SK-N-SH (cell line): ENCODE measurements around the gene THPO.
A peak's percentile ranks its signal among the peaks of the same experiment; 100 is the strongest.

Source experiments
- CTCF ChIP-seq: fragments of 200-600 bp; sonication (generic); IDR thresholded peaks from 2 replicates; pipeline ENCODE4 v1.6.1; 2017; ENCODE audit warnings: antibody characterized with exemption, mild to moderate bottlenecking, moderate library complexity
- GATA2 ChIP-seq: sonication (generic); formaldehyde crosslinking; IDR thresholded peaks from 2 replicates; pipeline ENCODE4 v1.5.0; 2020; ENCODE audit warnings: mild to moderate bottlenecking, missing genetic modification reagents
- MXI1 ChIP-seq: IDR thresholded peaks from 2 replicates; pipeline ENCODE4 v1.6.1; 2012; ENCODE audit warnings: mild to moderate bottlenecking, low read depth, low read length, improper control_type of control experiment
- NFIC ChIP-seq: IDR thresholded peaks from 2 replicates; pipeline ENCODE4 v1.4.0; 2012; ENCODE audit warnings: borderline replicate concordance
- POLR2AphosphoS5 ChIP-seq: IDR thresholded peaks from 2 replicates; pipeline ENCODE4 v1.6.1; 2012; ENCODE audit warnings: low read depth, low read length
- RCOR1 ChIP-seq: fragments of 150-350 bp; IDR thresholded peaks from 2 replicates; pipeline ENCODE4 v1.6.1; 2017; ENCODE audit warnings: antibody characterized with exemption, low read length
- SIN3A ChIP-seq: IDR thresholded peaks from 2 replicates; pipeline ENCODE4 v1.6.1; 2012; ENCODE audit warnings: low read depth, mild to moderate bottlenecking, low read length, moderate library complexity, borderline replicate concordance
- SMC3 ChIP-seq: IDR thresholded peaks from 2 replicates; pipeline ENCODE4 v1.6.1; 2012; ENCODE audit warnings: low read depth, low read length, improper control_type of control experiment
- TAF1 ChIP-seq: IDR thresholded peaks from 2 replicates; pipeline ENCODE4 v1.6.1; 2012; ENCODE audit warnings: low read depth, mild to moderate bottlenecking, low read length, moderate library complexity, borderline replicate concordance
- TEAD4 ChIP-seq: IDR thresholded peaks from 2 replicates; pipeline ENCODE4 v1.4.0; 2012; ENCODE audit warnings: mild to moderate bottlenecking, borderline replicate concordance; ENCODE audit not compliant: insufficient read depth
- YY1 ChIP-seq: IDR thresholded peaks from 2 replicates; pipeline ENCODE4 v1.4.0; 2012; ENCODE audit warnings: low read depth, mild to moderate bottlenecking

- TF ChIP-seq CTCF: no peak
- TF ChIP-seq NFIC: peak; percentile 4; the same call in 1 of the 2 replicates
- no peak for TF ChIP-seq YY1
- no peak; the same call in none of the 2 replicates for TF ChIP-seq POLR2AphosphoS5
- TF ChIP-seq RCOR1: no peak
- no peak for TF ChIP-seq GATA2 (CRISPR knock-in tag)
- TF ChIP-seq TAF1: 0 out of 2 replicates have a peak, but pooled peaks have one; percentile 32
- no peak for TF ChIP-seq TEAD4
- TF ChIP-seq SMC3: no peak
- TF ChIP-seq MXI1: peak; percentile 50
- TF ChIP-seq SIN3A: no peak
These were observed 15.9 kb downstream of the THPO start for GRCh38 chr3:184361932-184362667.
